ENCODE results near the gene BRICD5.

The BRICD5 gene

GRCh38 chr16:2232094-2232990, 21.7 kb upstream of the BRICD5 start:
- no peaks in the 10 kb centered on the region for H3K9me3 Mint-ChIP-seq (ENCODE audit: low read depth)
- H3K27ac Mint-ChIP-seq, result no peak overlapping the region
- H3K27me3 Mint-ChIP-seq, result no peaks in the 10 kb centered on the region
- H3K4me3 Mint-ChIP-seq, result no peak overlapping the region
- no peaks in the 10 kb centered on the region for H3K4me1 Mint-ChIP-seq (ENCODE audit: low read depth)
- H3K36me3 Mint-ChIP-seq, result no peaks in the 10 kb centered on the region

GRCh38 chr16:2231016-2231931, 20.6 kb upstream of the BRICD5 start:
- Mint-ChIP-seq H3K9me3 (ENCODE audit: low read depth) (no peaks in the 10 kb centered on the region), H3K4me3 (no peak overlapping the region), H3K4me1 (ENCODE audit: low read depth) (no peaks in the 10 kb centered on the region), H3K27me3 (no peaks in the 10 kb centered on the region), H3K36me3 (no peaks in the 10 kb centered on the region), H3K27ac (no peak overlapping the region)

GRCh38 chr16:2230376-2230775, 19.7 kb upstream of the BRICD5 start:
- H3K27me3 Mint-ChIP-seq, result no peaks in the 10 kb centered on the region
- no peak overlapping the region for H3K27ac Mint-ChIP-seq
- no peak overlapping the region for H3K4me3 Mint-ChIP-seq
- H3K9me3 Mint-ChIP-seq (ENCODE audit: low read depth), result no peaks in the 10 kb centered on the region
- H3K36me3 Mint-ChIP-seq, result no peaks in the 10 kb centered on the region
- H3K4me1 Mint-ChIP-seq (ENCODE audit: low read depth), result peaks cover 5% of the 10 kb centered on the region

GRCh38 chr16:2229632-2230250, 19.1 kb upstream of the BRICD5 start:
- Mint-ChIP-seq H3K9me3 (ENCODE audit: low read depth) (no peaks in the 10 kb centered on the region), H3K36me3 (no peaks in the 10 kb centered on the region), H3K4me1 (ENCODE audit: low read depth) (peaks cover 7% of the 10 kb centered on the region), H3K4me3 (no peak overlapping the region), H3K27ac (no peak overlapping the region), H3K27me3 (no peaks in the 10 kb centered on the region)

- H3K9me3 Mint-ChIP-seq (ENCODE audit: low read depth), result no peaks in the 10 kb centered on the region
- H3K27ac Mint-ChIP-seq, result no peak overlapping the region
- no peak overlapping the region for H3K4me3 Mint-ChIP-seq
- H3K36me3 Mint-ChIP-seq, result no peaks in the 10 kb centered on the region
- no peaks in the 10 kb centered on the region for H3K27me3 Mint-ChIP-seq
- peaks cover 11% of the 10 kb centered on the region for H3K4me1 Mint-ChIP-seq (ENCODE audit: low read depth)
These were observed 18.4 kb upstream of the BRICD5 start for GRCh38 chr16:2229091-2229490.

- Mint-ChIP-seq H3K4me1 (ENCODE audit: low read depth) (peaks cover 12% of the 10 kb centered on the region), H3K4me3 (no peak overlapping the region), H3K9me3 (ENCODE audit: low read depth) (no peaks in the 10 kb centered on the region), H3K27ac (no peak overlapping the region), H3K36me3 (no peaks in the 10 kb centered on the region), H3K27me3 (no peaks in the 10 kb centered on the region)
These were observed 17.6 kb upstream of the BRICD5 start for GRCh38 chr16:2228161-2228824.

- Mint-ChIP-seq H3K27me3 (no peaks in the 10 kb centered on the region), H3K27ac (no peak overlapping the region), H3K9me3 (ENCODE audit: low read depth) (no peaks in the 10 kb centered on the region)
These were observed 16.3 kb upstream of the BRICD5 start for GRCh38 chr16:2226918-2227317.

GRCh38 chr16:2226245-2226793, 15.7 kb upstream of the BRICD5 start:
- H3K4me3 Mint-ChIP-seq, result peak overlapping the region; percentile 40
- H3K27me3 Mint-ChIP-seq, result no peaks in the 10 kb centered on the region
- no peaks in the 10 kb centered on the region for H3K9me3 Mint-ChIP-seq (ENCODE audit: low read depth)
- no peak overlapping the region for H3K27ac Mint-ChIP-seq
- H3K4me1 Mint-ChIP-seq (ENCODE audit: low read depth), result peaks cover 12% of the 10 kb centered on the region
- no peaks in the 10 kb centered on the region for H3K36me3 Mint-ChIP-seq

More at GRCh38 chr16:2226918-2227317, 16.3 kb upstream of the BRICD5 start:
- no peak overlapping the region for H3K4me3 Mint-ChIP-seq
- H3K36me3 Mint-ChIP-seq, result no peaks in the 10 kb centered on the region
- peaks cover 12% of the 10 kb centered on the region for H3K4me1 Mint-ChIP-seq (ENCODE audit: low read depth)

- Mint-ChIP-seq H3K4me3 (peak overlapping the region; percentile 87), H3K4me1 (ENCODE audit: low read depth) (peaks cover 12% of the 10 kb centered on the region), H3K36me3 (no peaks in the 10 kb centered on the region), H3K9me3 (ENCODE audit: low read depth) (no peaks in the 10 kb centered on the region), H3K27me3 (no peaks in the 10 kb centered on the region), H3K27ac (peak overlapping the region; percentile 10)
These were observed 13.4 kb upstream of the BRICD5 start for GRCh38 chr16:2223942-2224486.

- Mint-ChIP-seq H3K27me3 (no peaks in the 10 kb centered on the region), H3K4me3 (peak within 1 kb of the TSS; percentile 87), H3K27ac (peak within 1 kb of the TSS; percentile 54), H3K9me3 (ENCODE audit: low read depth) (no peaks in the 10 kb centered on the region), H3K4me1 (ENCODE audit: low read depth) (peaks cover 12% of the 10 kb centered on the region), H3K36me3 (no peaks in the 10 kb centered on the region)
These were observed 12.7 kb upstream of the BRICD5 start, which contains the start of gene E4F1 for GRCh38 chr16:2223221-2223941. Gene E4F1 (plus strand): TSS chr16:2223591. CDS start chr16:2223614, 23 bp downstream.

- H3K4me3 Mint-ChIP-seq, result peak overlapping the region; percentile 90
- H3K27me3 Mint-ChIP-seq, result no peaks in the 10 kb centered on the region
- H3K9me3 Mint-ChIP-seq (ENCODE audit: low read depth), result no peaks in the 10 kb centered on the region
- peaks cover 5% of the 10 kb centered on the region for H3K36me3 Mint-ChIP-seq
- H3K4me1 Mint-ChIP-seq (ENCODE audit: low read depth), result peaks cover 15% of the 10 kb centered on the region
- no peak overlapping the region for H3K27ac Mint-ChIP-seq
These were observed 5.7 kb upstream of the BRICD5 start for GRCh38 chr16:2216330-2216729.

GRCh38 chr16:2214719-2214968, 4.0 kb upstream of the BRICD5 start, which contains the start of gene PGP:
Gene PGP (minus strand): TSS chr16:2214840. CDS start chr16:2214777, 63 bp downstream.
- H3K27me3 Mint-ChIP-seq, result no peaks in the 10 kb centered on the region
- peaks cover 15% of the 10 kb centered on the region for H3K4me1 Mint-ChIP-seq (ENCODE audit: low read depth)
- peaks cover 5% of the 10 kb centered on the region for H3K36me3 Mint-ChIP-seq
- H3K9me3 Mint-ChIP-seq (ENCODE audit: low read depth), result no peaks in the 10 kb centered on the region
- peak within 1 kb of the TSS; percentile 91 for H3K27ac Mint-ChIP-seq
- H3K4me3 Mint-ChIP-seq, result peak within 1 kb of the TSS; percentile 91

GRCh38 chr16:2213817-2214718, 3.4 kb upstream of the BRICD5 start:
- peak overlapping the region; percentile 46 for H3K27ac Mint-ChIP-seq
- H3K27me3 Mint-ChIP-seq, result no peaks in the 10 kb centered on the region
- no peaks in the 10 kb centered on the region for H3K9me3 Mint-ChIP-seq (ENCODE audit: low read depth)
- H3K36me3 Mint-ChIP-seq, result peaks cover 5% of the 10 kb centered on the region
- peak overlapping the region; percentile 91 for H3K4me3 Mint-ChIP-seq
- peaks cover 15% of the 10 kb centered on the region for H3K4me1 Mint-ChIP-seq (ENCODE audit: low read depth)

Measured in activated naive CD8-positive, alpha-beta T cell (primary cell).